OCI-LY1 (cell line): ENCODE data around the gene SLC9C2.
"Not testable (repeated sequence)": the region's sequence is repeated elsewhere in the genome, so short reads cannot be mapped to it uniquely, and the experiment has no call there.

ENCODE experiments used
- H2AFZ ChIP-seq: fragments of 200-600 bp; sonication (generic), shearing (Covaris generic); 2 replicates; pipeline ENCODE4 v1.6.0; 2014; ENCODE audit warnings: antibody characterized with exemption, mild to moderate bottlenecking, low read length
- H3F3A ChIP-seq: fragments of 200-600 bp; sonication (generic), shearing (Covaris generic); 2 replicates; pipeline ENCODE4 v1.6.0; 2014; ENCODE audit warnings: mild to moderate bottlenecking, antibody characterized with exemption, low read length, moderate library complexity; ENCODE audit not compliant: insufficient read depth
- H3K27ac ChIP-seq: fragments of 200-600 bp; sonication (generic); 2 replicates; pipeline ENCODE4 v1.5.1; 2014; ENCODE audit warnings: low read length, mixed run types, mild to moderate bottlenecking, low read depth; ENCODE audit not compliant: poor library complexity, severe bottlenecking
- H3K27me3 ChIP-seq: fragments of 200-600 bp; sonication (generic); 2 replicates; pipeline ENCODE4 v1.6.0; 2014; ENCODE audit warnings: antibody characterized with exemption, mild to moderate bottlenecking, low read length, moderate library complexity; ENCODE audit not compliant: insufficient read depth
- H3K36me3 ChIP-seq: fragments of 200-600 bp; sonication (generic); 2 replicates; pipeline ENCODE4 v1.6.1; 2014; ENCODE audit warnings: mild to moderate bottlenecking, antibody characterized with exemption, low read length, moderate library complexity, mixed read lengths; ENCODE audit not compliant: insufficient read depth
- H3K4me1 ChIP-seq: fragments of 200-600 bp; sonication (generic); 2 replicates; pipeline ENCODE4 v1.5.1; 2014; ENCODE audit warnings: mild to moderate bottlenecking, low read length, moderate library complexity; ENCODE audit not compliant: insufficient read depth, severe bottlenecking
- H3K4me2 ChIP-seq: fragments of 200-600 bp; sonication (generic), shearing (Covaris generic); 2 replicates; pipeline ENCODE4 v1.6.1; 2014; ENCODE audit warnings: low read length
- H3K4me3 ChIP-seq: fragments of 200-600 bp; sonication (generic); 2 replicates; pipeline ENCODE4 v1.5.1; 2014; ENCODE audit warnings: low read length, low read depth, mild to moderate bottlenecking, mixed read lengths; ENCODE audit not compliant: poor library complexity, severe bottlenecking
- H3K79me2 ChIP-seq: fragments of 200-600 bp; shearing (Covaris generic); 2 replicates; pipeline ENCODE4 v1.6.1; 2016; ENCODE audit warnings: mixed run types, low read length, mixed read lengths; ENCODE audit not compliant: insufficient read depth
- H3K9ac ChIP-seq: fragments of 200-600 bp; sonication (generic), shearing (Covaris generic); 2 replicates; pipeline ENCODE4 v1.6.1; 2014; ENCODE audit warnings: mild to moderate bottlenecking, low read length, mixed read lengths
- H3K9me2 ChIP-seq: fragments of 200-600 bp; sonication (generic), shearing (Covaris generic); 2 replicates; pipeline ENCODE4 v1.6.1; 2014; ENCODE audit warnings: low read depth, mild to moderate bottlenecking, low read length, mixed read lengths
- H3K9me3 ChIP-seq: fragments of 200-600 bp; shearing (Covaris generic); 2 replicates; pipeline ENCODE4 v1.6.1; 2014; ENCODE audit warnings: low read length, mixed read lengths
- H4K20me1 ChIP-seq: fragments of 200-600 bp; sonication (generic), shearing (Covaris generic); 2 replicates; pipeline ENCODE4 v1.6.0; 2016; ENCODE audit warnings: mild to moderate bottlenecking, low read length; ENCODE audit not compliant: insufficient read depth
- CTCF ChIP-seq: fragments of 200-600 bp; sonication (generic), shearing (Covaris generic); IDR thresholded peaks from 2 replicates; pipeline ENCODE4 v1.5.1; 2017; ENCODE audit warnings: mild to moderate bottlenecking, antibody characterized with exemption, low read length, moderate library complexity, mixed read lengths
- EZH2 ChIP-seq: fragments of 200-600 bp; sonication (generic), shearing (Covaris generic); IDR thresholded peaks from 2 replicates; pipeline ENCODE4 v1.8.0; 2017; ENCODE audit warnings: borderline replicate concordance, mixed run types, mild to moderate bottlenecking, antibody characterized with exemption, low read length, moderate library complexity, mixed read lengths

Gene SLC9C2

GRCh38 chr1:173639102-173639501 lies 36.2 kb upstream of the SLC9C2 start:
- no peaks in the 10 kb centered on the region for H3F3A ChIP-seq
- 0 out of 2 replicates have a peak, but pooled peaks cover 6% of the 10 kb centered on the region for H3K27me3 ChIP-seq
- H3K9ac ChIP-seq = no peak overlapping the region
- no peak overlapping the region for H3K4me3 ChIP-seq
- H3K9me3 ChIP-seq = no peaks in the 10 kb centered on the region
- no peak overlapping the region for H2AFZ ChIP-seq
- no peak for TF ChIP-seq EZH2
- TF ChIP-seq CTCF = no peak
- H3K4me2 ChIP-seq = no peak overlapping the region
- H4K20me1 ChIP-seq = no peaks in the 10 kb centered on the region
- no peaks in the 10 kb centered on the region for H3K79me2 ChIP-seq
- H3K36me3 ChIP-seq = no peaks in the 10 kb centered on the region
- no peak overlapping the region for H3K27ac ChIP-seq
- H3K4me1 ChIP-seq = no peaks in the 10 kb centered on the region
- no peaks in the 10 kb centered on the region for H3K9me2 ChIP-seq

- H3K4me2 ChIP-seq = no peak overlapping the region
- TF ChIP-seq EZH2 (no peak), CTCF (no peak)
- H3K4me3 ChIP-seq = no peak overlapping the region
- H3K9me3 ChIP-seq = no peaks in the 10 kb centered on the region
- H2AFZ ChIP-seq = no peak overlapping the region
- no peak overlapping the region for H3K9ac ChIP-seq
- H4K20me1 ChIP-seq = no peaks in the 10 kb centered on the region
- H3K27ac ChIP-seq = no peak overlapping the region
- no peaks in the 10 kb centered on the region for H3K79me2 ChIP-seq
- no peaks in the 10 kb centered on the region for H3K4me1 ChIP-seq
- H3F3A ChIP-seq = no peaks in the 10 kb centered on the region
- H3K9me2 ChIP-seq = no peaks in the 10 kb centered on the region
- H3K27me3 ChIP-seq = 0 out of 2 replicates have a peak, but pooled peaks cover 6% of the 10 kb centered on the region
- no peaks in the 10 kb centered on the region for H3K36me3 ChIP-seq
These were observed 35.5 kb upstream of the SLC9C2 start for GRCh38 chr1:173638043-173639021.

- H3K4me1 ChIP-seq, H3K9me2 ChIP-seq, H3K27ac ChIP-seq, H2AFZ ChIP-seq, H3K4me2 ChIP-seq, H3K9ac ChIP-seq, H3K9me3 ChIP-seq, H3K4me3 ChIP-seq, H3K36me3 ChIP-seq, H4K20me1 ChIP-seq, H3K27me3 ChIP-seq, H3K79me2 ChIP-seq, H3F3A ChIP-seq: not testable (repeated sequence)
These were observed 34.6 kb upstream of the SLC9C2 start for GRCh38 chr1:173637236-173638042.
